Left ventricle myocardium inferior (tissue), 1 donor: Measurements from ENCODE around the gene RMI2. TPM values are rescaled to one million over a fixed set of nuclear protein-coding genes. Genes with fewer than 3 reads are reported as not detected.
A peak's percentile ranks its signal among the peaks of the same experiment; 100 is the strongest.

Experiments used
- DNase-seq: peaks from one replicate; pipeline ENCODE4 v3.0.0-alpha.2; 2020
- H3K27ac ChIP-seq: fragments of 200-600 bp; replicated peaks from 2 replicates; pipeline ENCODE4 v1.8.0; 2021
- H3K27me3 ChIP-seq: fragments of 200-600 bp; 2 replicates; pipeline ENCODE4 v1.8.0; 2021; ENCODE audit warnings: low read depth
- H3K36me3 ChIP-seq: fragments of 200-600 bp; 2 replicates; pipeline ENCODE4 v1.8.0; 2021
- H3K4me1 ChIP-seq: fragments of 200-600 bp; 2 replicates; pipeline ENCODE4 v1.8.0; 2021
- H3K4me3 ChIP-seq: fragments of 200-600 bp; 2 replicates; pipeline ENCODE4 v1.8.0; 2021; ENCODE audit warnings: mild to moderate bottlenecking, moderate library complexity
- H3K9me3 ChIP-seq: fragments of 200-600 bp; replicated peaks from 2 replicates; pipeline ENCODE4 v1.8.0; 2021
- CTCF ChIP-seq: fragments of 200-600 bp; IDR thresholded peaks from 2 replicates; pipeline ENCODE4 v1.8.0; 2021; ENCODE audit warnings: antibody characterized with exemption, mild to moderate bottlenecking, borderline replicate concordance
- intact Hi-C: fragments of 100-400 bp; cut with micrococcal nuclease; formaldehyde crosslinking; loops from one replicate; pipeline ENCODE4 v1.11.0; 2022
- total RNA-seq: library from RNA; stranded (reverse); fragmentation: NEBNext Ultra II Directional; extraction: Animal tissue kit (Norgen Biotek cat#: 25700); gene quantifications from one replicate; pipeline ENCODE4 v1.2.1, GENCODE V29; 2021
- donor health status: DM: no; HTN: yes; CAD: no; lungs with severe emphysema.

The RMI2 gene
- total RNA-seq, 1 donor from 2014 or later, result 0.60 TPM

- peaks cover 7% of the 10 kb centered on the region for H3K4me1 ChIP-seq
- intact Hi-C loops, result no loop called here
- no peaks in the 10 kb centered on the region for H3K27me3 ChIP-seq
- H3K4me3 ChIP-seq, result no peak overlapping the region
- H3K36me3 ChIP-seq, result no peaks in the 10 kb centered on the region
- H3K27ac ChIP-seq, result no peak overlapping the region
- no peak for DNase-seq
- peak; percentile 55 for TF ChIP-seq CTCF
- H3K9me3 ChIP-seq, result no peaks in the 10 kb centered on the region
These were observed 41.7 kb downstream of the RMI2 start for GRCh38 chr16:11386791-11387546.

GRCh38 chr16:11389083-11389482, 43.8 kb downstream of the RMI2 start:
- DNase-seq, result no peak
- Histone ChIP-seq H3K4me1 (peaks cover 7% of the 10 kb centered on the region), H3K9me3 (no peaks in the 10 kb centered on the region), H3K27ac (no peak overlapping the region), H3K27me3 (no peaks in the 10 kb centered on the region), H3K36me3 (no peaks in the 10 kb centered on the region), H3K4me3 (no peak overlapping the region)
- no peak for TF ChIP-seq CTCF
- intact Hi-C loops, result no loop called here

- H3K4me3 ChIP-seq, result no peak overlapping the region
- H3K27ac ChIP-seq, result no peak overlapping the region
- intact Hi-C loops, result no loop called here
- no peaks in the 10 kb centered on the region for H3K27me3 ChIP-seq
- peaks cover 7% of the 10 kb centered on the region for H3K4me1 ChIP-seq
- no peak for TF ChIP-seq CTCF
- no peaks in the 10 kb centered on the region for H3K9me3 ChIP-seq
- no peak for DNase-seq
- H3K36me3 ChIP-seq, result no peaks in the 10 kb centered on the region
These were observed 44.6 kb downstream of the RMI2 start for GRCh38 chr16:11389631-11390565.

GRCh38 chr16:11390573-11391495, 45.6 kb downstream of the RMI2 start:
- peaks cover 6% of the 10 kb centered on the region for H3K27me3 ChIP-seq
- no peaks in the 10 kb centered on the region for H3K9me3 ChIP-seq
- H3K36me3 ChIP-seq, result no peaks in the 10 kb centered on the region
- TF ChIP-seq CTCF, result no peak
- peaks cover 7% of the 10 kb centered on the region for H3K4me1 ChIP-seq
- no peak for DNase-seq
- no peak overlapping the region for H3K27ac ChIP-seq
- intact Hi-C loops, result no loop called here
- H3K4me3 ChIP-seq, result no peak overlapping the region

GRCh38 chr16:11391576-11391975, 46.3 kb downstream of the RMI2 start:
- no peak for DNase-seq
- H3K36me3 ChIP-seq, result no peaks in the 10 kb centered on the region
- TF ChIP-seq CTCF, result no peak

More at GRCh38 chr16:11391576-11391975, 46.3 kb downstream of the RMI2 start:
- Histone ChIP-seq H3K4me3 (no peak overlapping the region), H3K4me1 (peaks cover 10% of the 10 kb centered on the region), H3K9me3 (no peaks in the 10 kb centered on the region), H3K27me3 (peaks cover 9% of the 10 kb centered on the region), H3K27ac (no peak overlapping the region)
- intact Hi-C loops, result no loop called here
